Stimulated activated CD4-positive, alpha-beta T cell treated with anti-CD3 and anti-CD28 coated beads, Interleukin-4, amount 100 ng/mL, for 48 hours (primary cell): ENCODE results near the gene PARD3.
"Not testable (repeated sequence)": the region's sequence is repeated elsewhere in the genome, so short reads cannot be mapped to it uniquely, and the experiment has no call there.

Source experiments
- DNase-seq, 2 donors: peaks; one replicate each; pipeline ENCODE4 v3.0.0-alpha.2; 2020; ENCODE audit warnings: low read depth in 2 of 2

Gene PARD3

DNA sequence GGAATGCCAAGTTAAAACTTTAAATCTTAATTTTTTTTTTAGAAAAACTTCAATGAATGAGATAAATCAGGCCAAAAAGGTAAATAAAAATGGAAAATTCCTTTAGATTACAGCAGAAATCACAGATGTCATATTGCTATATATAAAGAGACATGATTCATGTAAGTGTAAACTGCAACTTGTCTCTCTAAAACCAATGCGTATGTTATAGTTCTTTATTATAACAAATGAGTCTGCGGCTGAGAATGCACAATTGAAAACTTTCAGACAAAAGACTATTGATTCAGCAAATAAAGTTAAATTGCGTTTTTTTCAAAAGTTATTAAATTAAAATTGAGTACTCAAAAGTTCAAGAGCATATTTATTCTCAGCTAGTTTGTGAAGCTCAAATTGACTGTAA is 425.3 kb downstream of the PARD3 start:
- no peak for DNase-seq

DNA sequence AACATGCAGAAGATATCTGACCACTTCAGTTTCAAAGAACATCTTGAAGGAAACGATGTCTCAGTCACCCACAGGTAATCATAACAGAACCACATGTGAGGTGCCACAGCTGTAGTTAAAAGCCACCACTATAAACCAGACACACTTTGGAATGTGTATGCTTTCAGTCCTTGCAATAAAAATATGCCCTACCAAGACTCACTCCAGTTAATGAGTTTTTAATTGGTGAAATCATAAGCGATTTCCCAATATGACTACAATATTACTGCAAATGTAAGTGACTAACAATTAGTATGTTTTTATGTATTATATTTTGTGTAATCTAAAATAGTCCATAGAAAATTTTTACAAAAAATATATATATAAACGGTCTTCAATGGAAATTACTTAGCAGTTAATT is 428.2 kb downstream of the PARD3 start:
- no peak for DNase-seq

DNA sequence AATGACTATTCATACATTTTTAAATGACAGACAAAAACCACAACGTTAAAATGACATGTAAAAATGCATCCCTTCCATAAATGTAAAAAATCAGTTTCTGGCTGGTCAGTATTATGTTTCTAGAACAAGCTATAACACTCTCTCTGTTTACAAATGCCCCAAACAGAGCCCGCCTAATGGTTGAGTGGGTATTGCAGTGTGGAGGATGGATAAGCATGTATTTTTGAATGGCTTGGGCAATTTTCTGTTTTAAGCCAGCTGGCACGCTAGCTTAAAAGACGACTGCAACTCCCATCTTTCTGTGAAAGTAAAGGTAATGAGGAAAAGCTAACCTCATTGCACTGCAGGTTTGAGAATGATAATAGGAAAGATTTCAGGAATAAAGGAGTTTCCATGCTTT is 430.7 kb downstream of the PARD3 start:
- DNase-seq = no peak

DNA sequence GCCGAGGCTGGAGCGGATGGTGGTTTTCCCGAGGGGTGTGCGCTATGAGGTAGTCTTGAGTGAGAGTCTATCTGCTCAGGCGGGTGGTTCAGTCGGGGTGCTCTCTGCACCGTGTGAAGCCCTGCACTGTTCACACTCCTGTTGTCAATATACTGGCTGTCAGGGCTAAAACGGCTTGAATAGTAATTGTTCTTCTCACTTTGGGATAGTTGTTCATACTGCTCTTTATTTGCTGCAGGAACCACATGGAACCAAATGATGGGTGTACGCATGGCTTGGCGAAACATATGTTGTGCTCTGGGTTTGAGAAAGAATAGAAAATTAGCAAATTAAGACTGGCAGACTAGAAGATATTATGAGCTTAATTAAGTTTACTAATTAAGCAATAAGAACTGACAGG is 432.5 kb downstream of the PARD3 start:
- no peak for DNase-seq

DNA sequence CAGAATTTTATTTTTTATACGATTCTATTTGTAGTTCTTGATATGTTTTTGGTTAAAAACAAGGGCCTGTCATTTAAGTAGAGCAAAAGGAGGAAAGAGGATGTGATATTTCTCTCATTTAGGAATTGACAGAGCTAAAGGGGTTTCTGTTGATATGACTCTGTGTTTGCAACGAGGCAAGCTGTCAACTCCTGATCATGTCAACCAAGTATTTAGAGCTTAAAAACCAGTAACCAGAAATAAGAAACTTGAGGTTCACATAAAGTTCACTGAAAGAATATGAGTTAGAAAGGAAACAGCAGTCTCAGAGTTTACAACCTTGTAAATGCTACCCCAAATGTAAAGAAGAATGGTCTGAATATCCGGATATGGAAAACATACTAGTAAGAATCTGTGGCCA is 434.2 kb downstream of the PARD3 start:
- no peak for DNase-seq

DNA sequence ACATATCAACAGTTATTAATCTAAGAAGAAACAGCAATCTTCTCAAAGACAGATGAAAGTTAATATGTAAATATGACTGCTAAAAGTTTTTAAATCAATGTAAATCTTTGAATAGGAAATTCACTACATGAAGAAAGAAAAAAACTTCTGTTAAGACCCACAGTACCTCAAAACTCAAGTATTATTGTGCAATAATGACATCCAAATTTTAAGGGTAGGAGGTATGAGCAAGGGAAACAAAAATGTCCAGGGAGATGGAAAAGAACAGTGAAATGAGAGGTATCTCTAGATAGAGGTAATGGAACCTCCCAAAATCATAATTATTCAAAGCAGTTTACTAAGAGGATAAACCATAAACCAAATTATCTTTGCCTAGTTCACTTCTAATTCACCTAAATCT is 436.8 kb downstream of the PARD3 start:
- no peak for DNase-seq

DNA sequence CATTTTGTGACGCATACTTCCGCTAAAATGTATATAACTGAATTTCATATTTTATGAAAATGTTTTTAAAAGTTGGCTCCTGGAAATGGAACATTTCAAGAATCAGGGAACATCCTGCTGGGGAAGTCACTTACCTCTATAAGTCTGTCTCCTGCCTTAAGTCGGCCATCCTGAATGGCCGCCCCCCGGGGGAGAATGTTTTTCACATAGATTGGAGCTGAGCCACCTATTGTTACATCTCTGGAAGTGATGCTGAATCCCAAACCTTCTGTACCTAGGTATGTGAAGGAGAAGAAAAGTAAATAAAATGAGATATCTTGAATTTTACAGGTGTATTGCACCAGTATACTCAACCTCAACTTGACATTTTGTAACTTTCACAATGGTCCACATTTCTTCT is 437.3 kb downstream of the PARD3 start:
- DNase-seq = no peak

DNA sequence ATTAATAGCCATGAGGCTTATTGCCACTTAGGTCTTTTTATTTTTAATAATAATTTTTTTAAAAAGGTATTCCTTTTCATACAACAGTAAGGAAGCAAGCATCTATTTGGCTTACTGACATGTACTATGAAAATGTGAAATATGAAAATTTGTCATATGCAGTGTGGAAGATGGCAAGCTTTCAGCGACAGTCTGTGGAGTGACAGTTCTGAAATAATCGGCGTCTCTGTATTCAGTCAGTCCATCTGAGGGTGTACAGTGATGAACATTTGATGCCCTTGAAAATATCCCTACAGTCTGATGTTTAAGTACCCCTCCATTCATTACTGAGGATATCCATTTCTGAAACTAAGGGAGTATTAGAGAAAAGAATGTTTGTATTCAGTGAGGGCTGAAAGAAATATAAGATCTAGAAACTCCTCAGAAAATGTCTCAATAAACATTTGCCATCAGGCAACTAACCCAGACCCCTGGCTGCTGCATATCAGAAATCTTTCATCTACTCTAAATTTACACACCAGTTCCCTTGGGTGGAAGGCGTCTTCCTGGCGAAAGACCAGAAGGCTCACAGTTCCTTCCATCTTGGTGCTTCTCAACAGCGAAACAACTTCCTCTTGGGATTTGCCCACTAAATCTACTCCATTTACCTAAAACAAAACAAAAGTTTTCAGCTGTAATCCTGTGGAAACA is 440.6 kb downstream of the PARD3 start:
- no peak for DNase-seq

DNA sequence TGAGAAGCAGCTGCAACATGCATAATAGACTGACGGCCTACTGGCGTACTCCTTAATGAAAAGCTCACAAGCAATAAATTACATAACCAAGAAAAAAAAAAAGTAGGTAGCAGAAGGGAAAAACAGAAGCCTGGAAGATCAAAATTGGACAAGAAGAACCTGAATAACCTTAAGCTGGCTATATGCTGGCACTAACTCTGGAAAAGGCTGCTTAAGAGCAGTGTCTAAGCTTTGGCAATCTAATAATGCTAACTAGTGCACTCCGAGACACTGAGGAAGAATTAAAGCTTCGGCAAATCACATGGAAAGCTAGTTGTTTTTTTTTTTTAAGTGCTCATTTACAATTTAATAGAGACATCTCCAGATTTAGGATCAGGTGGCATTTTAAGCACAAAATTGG is 441.9 kb downstream of the PARD3 start:
- DNase-seq = no peak

DNA sequence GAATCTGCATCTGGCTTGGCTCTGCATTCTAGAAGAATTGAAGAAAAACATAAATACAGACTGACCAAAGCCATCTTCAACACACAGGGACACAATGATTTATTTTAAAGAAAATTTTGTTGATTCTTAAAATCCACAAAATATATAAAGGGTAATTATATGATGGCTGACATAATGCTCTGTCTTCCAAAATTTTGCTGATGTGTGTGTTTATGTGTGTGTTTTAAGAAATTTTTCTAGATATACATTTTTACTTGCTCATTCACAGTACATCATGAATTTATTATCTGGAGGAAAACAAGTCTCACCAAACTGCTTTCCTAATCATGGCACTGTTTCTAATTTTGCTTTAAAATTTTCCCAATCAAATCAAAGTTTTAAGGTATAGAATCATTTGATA is 442.6 kb downstream of the PARD3 start:
- DNase-seq = no peak

DNA sequence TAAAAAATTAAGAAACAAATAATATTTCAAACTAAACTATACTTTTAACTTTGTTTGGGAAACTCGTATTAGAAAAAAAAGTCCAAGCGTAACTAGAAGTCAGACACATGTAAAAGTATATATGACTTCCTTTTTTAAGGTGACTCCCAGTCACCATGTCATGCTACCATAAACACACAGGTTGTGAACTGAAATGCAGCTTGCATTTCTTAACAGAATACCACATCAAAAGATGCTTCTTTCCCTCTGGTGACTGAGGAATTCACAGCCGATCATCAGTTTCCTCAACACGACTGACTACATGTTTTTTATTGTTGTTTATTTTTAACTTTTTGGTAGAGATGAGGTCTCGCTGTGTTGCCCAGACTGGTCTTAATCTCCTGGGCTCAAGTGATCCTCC is 445.0 kb downstream of the PARD3 start:
- no peak for DNase-seq

DNA sequence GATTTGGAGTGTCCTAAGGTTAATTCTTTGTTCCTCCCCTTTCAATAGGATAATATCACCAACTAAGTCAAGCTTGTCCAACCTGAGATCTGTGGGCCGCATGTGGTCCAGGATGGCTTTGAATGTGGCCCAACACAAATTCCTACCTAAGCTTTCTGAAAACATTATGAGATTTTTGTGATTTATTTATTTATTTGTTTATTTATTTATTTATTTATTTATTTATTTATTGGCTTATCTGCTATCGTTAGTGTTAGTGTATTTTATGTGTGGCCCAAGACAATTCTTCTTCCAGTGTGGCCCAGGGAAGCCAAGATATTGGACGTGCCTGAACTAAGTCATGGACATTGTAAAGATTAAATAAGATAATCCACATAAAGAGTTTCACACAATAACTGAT is 446.0 kb downstream of the PARD3 start:
- DNase-seq = no peak

DNA sequence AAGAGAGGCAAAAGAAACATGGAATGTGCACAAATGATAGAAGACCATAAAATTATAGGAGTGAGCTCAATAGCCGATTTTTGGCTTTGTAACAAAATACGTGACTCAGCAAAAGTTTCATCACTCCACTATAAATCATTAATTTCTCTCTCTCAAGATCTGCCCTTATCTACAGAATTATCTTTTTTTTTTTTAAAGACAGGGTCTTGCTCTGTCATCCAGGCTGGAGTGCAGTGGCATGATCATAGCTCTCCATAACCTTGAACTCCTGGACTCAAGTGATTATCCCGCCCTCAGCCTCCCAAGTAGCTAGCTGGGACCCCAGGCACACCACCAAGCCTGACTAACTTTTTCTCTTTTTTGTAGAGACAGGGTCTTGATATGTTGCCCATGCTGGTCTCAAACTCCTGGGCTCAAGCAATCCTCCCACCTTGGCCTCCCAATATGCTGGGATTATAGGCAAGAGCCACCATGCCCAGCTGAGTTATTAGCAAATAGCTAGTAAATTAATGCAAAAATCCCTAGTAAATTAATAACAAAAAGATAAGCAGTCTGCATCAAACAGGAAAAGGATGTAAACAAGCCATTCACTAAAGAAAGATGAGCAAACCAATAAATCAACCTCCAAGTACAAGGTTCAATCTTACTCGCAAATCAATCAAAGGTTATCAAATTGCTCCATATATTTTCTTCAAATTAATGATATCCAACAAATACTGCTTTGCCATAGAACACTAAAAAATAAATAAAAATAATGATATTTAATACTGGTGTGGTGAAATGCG is 450.7 kb downstream of the PARD3 start:
- DNase-seq = no peak

DNA sequence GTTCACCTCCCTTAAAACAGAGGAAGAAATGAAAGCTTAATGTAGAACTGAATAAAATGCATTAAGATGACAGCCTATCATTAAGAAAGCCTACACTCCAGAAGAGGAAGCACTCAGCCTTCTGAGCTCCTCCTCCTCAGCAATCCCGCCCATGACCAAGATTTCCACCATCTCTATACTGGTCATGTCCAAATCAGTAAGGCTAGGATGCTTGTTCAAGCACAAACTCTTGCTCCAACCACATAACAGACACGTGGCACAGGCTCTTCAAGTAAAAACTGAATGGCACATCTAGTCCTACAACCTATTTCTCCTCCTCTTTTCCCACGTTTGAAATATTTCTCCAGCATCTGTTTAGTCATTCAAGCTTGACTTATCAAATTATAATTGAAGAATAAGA is 454.1 kb downstream of the PARD3 start:
- DNase-seq = no peak

DNA sequence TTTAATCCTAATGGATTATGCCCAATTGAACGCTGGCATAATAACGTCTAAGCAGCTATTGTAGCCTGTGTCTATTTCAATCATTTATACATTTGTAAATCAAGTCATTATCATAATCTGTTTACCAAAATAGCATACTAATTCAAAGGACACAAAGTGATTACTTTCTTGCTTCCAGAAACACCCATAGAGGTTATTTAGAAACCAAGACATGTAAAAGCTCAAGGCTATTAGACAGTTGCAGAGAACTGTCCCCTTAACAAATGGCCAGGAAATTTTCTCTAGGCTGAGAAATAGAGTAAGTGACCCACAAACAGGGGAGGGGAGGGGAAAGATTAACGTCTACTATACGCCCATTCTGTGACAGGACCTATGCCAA is 455.7 kb downstream of the PARD3 start:
- DNase-seq = no peak

DNA sequence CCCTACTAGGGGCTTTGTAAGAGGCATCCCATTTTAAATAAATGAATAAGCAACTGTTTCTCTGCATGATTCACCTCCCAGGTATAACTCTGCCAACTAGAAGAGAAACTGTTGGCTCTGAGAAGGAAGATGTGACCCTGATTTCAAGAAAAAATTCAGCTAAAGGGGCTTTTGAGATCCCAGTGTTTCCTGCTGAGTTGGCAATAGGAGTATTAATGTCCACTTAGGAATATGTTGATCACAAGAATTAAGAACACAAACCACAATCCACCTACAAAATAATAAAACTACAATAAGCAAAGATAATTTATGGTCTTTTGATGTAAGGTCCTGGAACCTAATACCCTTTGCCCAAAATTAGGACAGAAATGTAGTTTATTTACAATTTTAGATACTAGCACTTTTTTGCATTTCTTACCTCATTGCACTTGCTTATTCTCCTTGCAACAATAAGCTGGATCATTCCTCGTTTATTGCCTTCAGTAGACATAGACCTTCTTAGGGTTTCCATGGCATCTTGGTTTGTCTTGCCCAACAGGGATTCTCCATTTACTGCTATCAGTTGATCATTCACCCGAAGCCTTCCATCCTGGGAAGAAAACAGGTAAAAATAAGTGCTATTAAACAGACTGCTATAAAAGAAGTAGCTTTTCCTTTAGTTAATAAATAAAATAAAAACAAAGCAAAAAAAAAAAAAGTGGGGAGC is 456.2 kb downstream of the PARD3 start:
- no peak for DNase-seq

DNA sequence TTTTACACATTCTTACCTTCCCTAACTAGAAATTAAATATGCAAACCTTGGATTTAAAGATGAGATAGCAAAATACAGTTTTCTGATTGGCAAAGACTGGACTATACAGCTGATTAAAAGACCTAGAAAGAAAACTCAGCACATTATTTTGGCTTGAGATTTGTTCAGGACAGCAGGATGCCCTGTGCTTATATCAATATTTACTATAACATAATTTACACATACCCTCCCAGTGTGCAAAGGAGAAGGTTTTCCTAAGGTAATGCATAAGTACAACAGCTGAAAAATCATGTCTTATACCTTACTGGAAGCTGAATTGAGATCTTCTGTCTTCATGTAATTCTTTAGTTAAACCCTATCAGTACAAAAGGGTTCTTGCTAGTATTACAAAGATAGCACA is 458.6 kb downstream of the PARD3 start:
- DNase-seq = no peak

DNA sequence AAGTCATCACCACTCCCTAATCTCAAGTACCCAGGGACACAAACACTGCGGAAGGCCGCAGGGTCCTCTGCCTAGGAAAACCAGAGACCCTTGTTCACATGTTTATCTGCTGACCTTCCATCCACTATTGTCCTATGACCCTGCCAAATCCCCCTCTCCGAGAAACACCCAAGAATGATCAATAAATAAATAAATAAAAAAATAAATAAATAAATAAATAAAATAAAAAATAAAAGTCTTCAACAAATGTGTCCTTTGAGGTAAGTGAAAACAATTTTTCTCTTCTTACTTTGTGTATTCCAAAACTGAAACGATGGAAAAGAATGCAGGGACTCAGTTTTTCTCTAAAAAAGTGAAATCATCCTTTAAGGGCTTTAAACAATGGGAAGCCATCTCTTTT is 461.6 kb downstream of the PARD3 start:
- DNase-seq = not testable (repeated sequence)

DNA sequence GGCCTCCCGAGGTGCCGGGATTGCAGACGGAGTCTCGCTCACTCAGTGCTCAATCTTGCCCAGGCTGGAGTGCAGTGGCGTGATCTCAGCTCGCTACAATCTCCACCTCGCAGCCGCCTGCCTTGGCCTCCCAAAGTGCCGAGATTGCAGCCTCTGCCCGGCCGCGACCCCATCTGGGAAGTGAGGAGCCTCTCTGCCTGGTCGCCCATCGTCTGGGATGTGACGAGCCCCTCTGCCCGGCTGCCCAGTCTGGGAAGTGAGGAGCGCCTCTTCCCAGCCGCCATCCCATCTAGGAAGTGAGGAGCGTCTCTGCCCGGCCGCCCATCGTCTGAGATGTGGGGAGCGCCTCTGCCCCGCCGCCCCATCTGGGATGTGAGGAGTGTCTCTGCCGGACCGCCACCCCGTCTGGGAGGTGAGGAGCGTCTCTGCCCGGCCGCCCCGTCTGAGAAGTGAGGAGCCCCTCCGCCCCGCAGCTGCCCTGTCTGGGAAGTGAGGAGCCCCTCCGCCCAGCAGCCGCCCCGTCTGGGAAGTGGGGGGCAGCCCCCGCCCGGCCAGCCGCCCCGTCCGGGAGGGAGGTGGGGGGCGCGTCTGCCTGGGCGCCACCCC is 462.4 kb downstream of the PARD3 start:
- DNase-seq = not testable (repeated sequence)

DNA sequence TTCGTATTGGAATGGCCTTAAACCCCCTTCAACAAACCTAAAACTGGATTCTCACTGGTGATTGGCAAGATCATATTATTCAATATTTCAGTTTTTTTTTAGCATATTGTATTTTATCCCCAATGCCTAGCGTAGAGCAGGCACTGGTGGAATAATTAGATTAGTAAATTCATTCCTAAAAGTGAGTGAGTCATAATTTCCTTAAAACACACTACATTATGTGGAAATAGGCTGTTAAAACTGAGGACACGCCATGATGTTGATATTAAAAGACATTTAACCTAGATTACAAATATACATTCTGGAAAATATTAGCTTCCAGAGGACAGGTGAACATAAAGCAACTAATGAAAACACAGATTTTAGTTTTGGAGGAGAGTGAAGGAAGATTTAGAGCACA is 463.9 kb downstream of the PARD3 start:
- no peak for DNase-seq

DNA sequence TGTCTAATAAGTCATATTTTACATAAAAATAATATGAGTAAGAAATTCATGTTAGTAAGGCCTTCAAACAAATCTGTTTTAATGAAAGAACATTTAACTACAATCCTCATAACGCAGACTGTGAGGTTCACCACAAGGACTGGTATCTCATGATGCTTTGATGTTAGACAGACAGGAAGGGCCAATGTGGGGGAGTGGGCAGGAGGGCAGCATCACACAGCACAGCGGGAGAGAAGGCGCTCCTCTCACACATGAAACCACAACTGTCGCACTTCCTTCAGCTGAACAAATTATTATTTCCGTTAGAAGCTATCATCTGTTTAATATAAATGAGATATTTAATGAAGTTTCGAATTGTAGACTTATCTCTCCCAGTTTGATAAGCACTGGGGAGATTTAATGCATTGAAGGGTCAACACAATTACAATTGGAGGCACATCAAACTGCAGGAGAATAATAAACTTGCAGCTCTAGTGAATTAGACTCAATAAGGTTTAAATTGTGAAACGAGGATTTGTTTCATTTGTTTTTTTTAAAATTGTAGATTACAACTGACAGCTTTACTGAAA is 466.1 kb downstream of the PARD3 start:
- DNase-seq = no peak

DNA sequence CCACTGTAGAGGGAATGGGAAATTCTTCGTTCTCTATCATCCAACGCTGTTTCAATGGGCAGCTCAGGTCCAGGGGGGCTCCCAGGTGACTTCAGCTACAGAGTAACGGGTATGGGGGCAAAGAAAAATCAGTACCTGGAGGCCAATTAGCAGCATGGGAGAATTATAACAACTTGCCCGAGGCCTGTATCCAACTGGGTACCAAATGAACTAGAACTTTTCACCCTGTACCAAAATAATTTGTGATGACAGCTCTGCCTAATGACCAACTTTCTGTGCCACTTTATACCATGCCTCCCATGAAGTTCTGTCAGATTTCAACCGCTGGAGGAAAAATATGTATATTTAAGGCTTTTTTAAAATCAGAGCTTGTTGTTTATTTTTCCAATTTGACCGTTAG is 467.1 kb downstream of the PARD3 start:
- DNase-seq = no peak
